H1 (cell line): ENCODE results near the gene BMPR1A. TPM values are rescaled to one million over a fixed set of nuclear protein-coding genes. Genes with fewer than 3 reads are reported as not detected.

Experiments
- CTCF ChIA-PET: fragments of 300-600 bp; sonication (Branson Sonifier 250); formaldehyde crosslinking; loops from one replicate; lab custom pipeline; 2021; ENCODE audit not compliant: partially characterized antibody; lab: Charles Lee
- POLR2A ChIA-PET: fragments of 300-600 bp; sonication (Branson Sonifier 250); formaldehyde crosslinking; loops from one replicate; lab custom pipeline; 2021; ENCODE audit warnings: inconsistent platforms; ENCODE audit not compliant: partially characterized antibody; lab: Charles Lee
- DNase-seq, 2 experiments: peaks; one replicate each; pipeline versions ENCODE4 v3.0.0 to v3.0.0-alpha.2; 2010 to 2022; ENCODE audit warnings: low spot score in 2 of 2, low read depth in 1 of 2, mixed read lengths in 1 of 2
- FAIRE-seq: peaks from 2 replicates; lab custom pipeline; 2011; peaks lifted over from hg19 to GRCh38; lab: Jason Lieb, UNC
- H2AFZ ChIP-seq: 2 replicates; pipeline ENCODE4 v1.8.1; 2012; ENCODE audit warnings: low read length, inconsistent platforms
- H2AK5ac ChIP-seq: 2 replicates; pipeline ENCODE4 v1.6.1; 2013; ENCODE audit warnings: low read depth, low read length
- H2BK120ac ChIP-seq: replicated peaks from 2 replicates; pipeline ENCODE3; 2013; ENCODE audit warnings: low read depth, low read length, inconsistent platforms
- H2BK12ac ChIP-seq: 2 replicates; pipeline ENCODE4 v1.6.1; 2013; ENCODE audit warnings: low read depth, low read length
- H2BK15ac ChIP-seq: 2 replicates; pipeline ENCODE4 v1.6.1; 2013; ENCODE audit warnings: low read length
- H2BK20ac ChIP-seq: 2 replicates; pipeline ENCODE4 v1.6.1; 2013; ENCODE audit warnings: low read length
- H2BK5ac ChIP-seq: 2 replicates; pipeline ENCODE4 v1.6.1; 2013; ENCODE audit warnings: low read depth, low read length
- H3K14ac ChIP-seq: 2 replicates; pipeline ENCODE4 v1.6.1; 2013; ENCODE audit warnings: inconsistent platforms; ENCODE audit not compliant: insufficient read length
- H3K18ac ChIP-seq: 2 replicates; pipeline ENCODE4 v1.6.1; 2013; ENCODE audit warnings: low read length; ENCODE audit errors: extremely low read depth
- H3K23ac ChIP-seq: 2 replicates; pipeline ENCODE4 v1.6.1; 2013; ENCODE audit warnings: inconsistent platforms; ENCODE audit not compliant: insufficient read length
- H3K23me2 ChIP-seq: 2 replicates; pipeline ENCODE4 v1.6.1; 2013; ENCODE audit warnings: low read depth, low read length
- H3K27ac ChIP-seq: 2 replicates; pipeline ENCODE4 v1.6.1; 2011; ENCODE audit warnings: low read depth, low read length, inconsistent platforms
- H3K27me3 ChIP-seq, 4 experiments: replicated peaks in 1 of 4; 1 replicate in 1 of 4; 2 replicates in 3 of 4; pipeline versions ENCODE4 v1.6.1 to v1.8.1; 2011 to 2013; ENCODE audit warnings: low read length in 3 of 4, mild to moderate bottlenecking in 3 of 4, inconsistent platforms in 2 of 4, mixed read lengths in 2 of 4, moderate library complexity in 1 of 4; ENCODE audit not compliant: control insufficient read depth in 3 of 4, insufficient read depth in 3 of 4; ENCODE audit errors: extremely low read depth in 1 of 4
- H3K36me3 ChIP-seq, 4 experiments: 2 replicates each; pipeline versions ENCODE4 v1.6.1 to v1.8.1; 2011 to 2013; ENCODE audit warnings: mild to moderate bottlenecking in 4 of 4, low read length in 3 of 4, moderate library complexity in 2 of 4, control low read depth in 1 of 4, inconsistent platforms in 1 of 4; ENCODE audit not compliant: insufficient read depth in 4 of 4, control insufficient read depth in 2 of 4
- H3K4ac ChIP-seq: replicated peaks from 2 replicates; pipeline ENCODE3; 2013; ENCODE audit warnings: low read length, low read depth, mixed read lengths, inconsistent platforms; ENCODE audit not compliant: insufficient read length
- H3K4me1 ChIP-seq, 4 experiments: replicated peaks in 1 of 4; 1 replicate in 1 of 4; 2 replicates in 3 of 4; pipeline versions ENCODE4 v1.6.1 to v1.8.1; 2011 to 2013; ENCODE audit warnings: low read length in 3 of 4, inconsistent platforms in 2 of 4, mixed read lengths in 1 of 4; ENCODE audit not compliant: insufficient read depth in 4 of 4, control insufficient read depth in 3 of 4
- H3K4me2 ChIP-seq, 2 experiments: 2 replicates each; pipeline versions ENCODE4 v1.6.1 to v1.8.1; 2011 to 2013; ENCODE audit warnings: low read depth in 2 of 2, low read length in 2 of 2, control low read depth in 1 of 2, inconsistent platforms in 1 of 2, mild to moderate bottlenecking in 1 of 2; ENCODE audit not compliant: insufficient read depth in 1 of 2
- H3K4me3 ChIP-seq, 4 experiments: fragments of 200-600, 300-600 bp in 1 of 4; sonication (generic), shearing (Covaris generic), sonication (Bioruptor Twin) in 1 of 4; 2 replicates each; pipeline versions ENCODE4 v1.5.1 to v1.8.1; 2011 to 2016; ENCODE audit warnings: low read length in 4 of 4, low read depth in 3 of 4, control low read depth in 2 of 4, inconsistent platforms in 2 of 4, mild to moderate bottlenecking in 2 of 4, mixed read lengths in 1 of 4, moderate library complexity in 1 of 4; ENCODE audit not compliant: insufficient read depth in 2 of 4; ENCODE audit errors: extremely low read depth in 1 of 4
- H3K56ac ChIP-seq: replicated peaks from 2 replicates; pipeline ENCODE3; 2013; ENCODE audit warnings: low read depth, mild to moderate bottlenecking, mixed read lengths, low read length, inconsistent platforms; ENCODE audit not compliant: insufficient read length
- H3K79me1 ChIP-seq: 2 replicates; pipeline ENCODE4 v1.6.1; 2013; ENCODE audit warnings: low read depth, low read length, control low read depth
- H3K79me2 ChIP-seq, 2 experiments: 2 replicates each; pipeline versions ENCODE4 v1.6.1 to v1.8.1; 2012 to 2013; ENCODE audit warnings: low read length in 2 of 2, mild to moderate bottlenecking in 2 of 2, inconsistent platforms in 1 of 2; ENCODE audit not compliant: insufficient read depth in 2 of 2, control insufficient read depth in 1 of 2
- H3K9ac ChIP-seq, 4 experiments: replicated peaks in 1 of 4; 1 replicate in 1 of 4; 2 replicates in 3 of 4; pipeline versions ENCODE4 v1.6.1 to v1.8.1; 2011 to 2013; ENCODE audit warnings: low read depth in 3 of 4, low read length in 3 of 4, control low read depth in 2 of 4, mild to moderate bottlenecking in 2 of 4, moderate library complexity in 2 of 4, inconsistent platforms in 1 of 4; ENCODE audit errors: extremely low read depth in 1 of 4
- H3K9me3 ChIP-seq, 2 experiments: 2 replicates each; pipeline versions ENCODE4 v1.6.1 to v1.8.1; 2012 to 2013; ENCODE audit warnings: mild to moderate bottlenecking in 2 of 2, moderate library complexity in 2 of 2, control low read depth in 1 of 2, inconsistent platforms in 1 of 2, low read depth in 1 of 2, low read length in 1 of 2, mixed read lengths in 1 of 2; ENCODE audit not compliant: insufficient read depth in 2 of 2
- H4K20me1 ChIP-seq, 2 experiments: replicated peaks in 1 of 2; 2 replicates each; pipeline versions ENCODE3 to v1.8.1; 2011 to 2013; ENCODE audit warnings: inconsistent platforms in 2 of 2, low read length in 2 of 2, mild to moderate bottlenecking in 1 of 2; ENCODE audit not compliant: insufficient read depth in 2 of 2, control insufficient read depth in 1 of 2
- H4K5ac ChIP-seq: 2 replicates; pipeline ENCODE4 v1.6.1; 2013; ENCODE audit warnings: low read length, low read depth, mixed read lengths, inconsistent platforms; ENCODE audit not compliant: insufficient read length
- H4K8ac ChIP-seq: 2 replicates; pipeline ENCODE4 v1.8.0; 2013; ENCODE audit warnings: mild to moderate bottlenecking, moderate library complexity, low read length, inconsistent platforms; ENCODE audit not compliant: insufficient read depth; ENCODE audit errors: extremely low read depth
- H4K91ac ChIP-seq: replicated peaks from 2 replicates; pipeline ENCODE3; 2013; ENCODE audit warnings: low read length, mixed read lengths, inconsistent platforms; ENCODE audit not compliant: insufficient read length
- BCL11A ChIP-seq, 2 experiments: IDR thresholded peaks; one replicate each; pipeline ENCODE4 v1.6.1; 2011; ENCODE audit warnings: low read depth in 2 of 2, low read length in 2 of 2, mild to moderate bottlenecking in 2 of 2
- BRCA1 ChIP-seq: IDR thresholded peaks from 2 replicates; pipeline ENCODE4 v1.6.1; 2012; ENCODE audit warnings: low read depth, low read length, improper control_type of control experiment
- CEBPB ChIP-seq: IDR thresholded peaks from 2 replicates; pipeline ENCODE4 v1.6.1; 2012; ENCODE audit warnings: low read depth, low read length
- CTBP2 ChIP-seq: IDR thresholded peaks from 2 replicates; pipeline ENCODE4 v1.7.0; 2011; ENCODE audit warnings: borderline replicate concordance, mild to moderate bottlenecking, moderate library complexity, mixed read lengths, low read length; ENCODE audit not compliant: insufficient read depth, insufficient read length
- HDAC6 ChIP-seq: IDR thresholded peaks from one replicate; pipeline ENCODE4 v1.7.1; 2012; ENCODE audit warnings: low read depth, mild to moderate bottlenecking, inconsistent platforms, low read length, moderate library complexity
- JUN ChIP-seq: IDR thresholded peaks from 2 replicates; pipeline ENCODE4 v1.6.1; 2011; ENCODE audit warnings: low read depth, mild to moderate bottlenecking, improper control_type of control experiment, low read length
- MAFK ChIP-seq: IDR thresholded peaks from 2 replicates; pipeline ENCODE4 v1.6.1; 2012; ENCODE audit warnings: low read depth, mild to moderate bottlenecking, improper control_type of control experiment, low read length
- POLR2AphosphoS5 ChIP-seq: IDR thresholded peaks from 2 replicates; pipeline ENCODE4 v1.6.1; 2011; ENCODE audit warnings: low read depth, low read length
- POU5F1 ChIP-seq: IDR thresholded peaks from 2 replicates; pipeline ENCODE4 v1.6.1; 2011; ENCODE audit warnings: low read depth, mild to moderate bottlenecking, low read length, moderate library complexity
- RFX5 ChIP-seq: IDR thresholded peaks from 2 replicates; pipeline ENCODE4 v1.6.1; 2011; ENCODE audit warnings: low read depth, low read length, improper control_type of control experiment, borderline replicate concordance
- RXRA ChIP-seq: IDR thresholded peaks from 2 replicates; pipeline ENCODE4 v1.6.1; 2011; ENCODE audit warnings: low read depth, mild to moderate bottlenecking, low read length, moderate library complexity; ENCODE audit not compliant: insufficient read depth
- SP1 ChIP-seq: IDR thresholded peaks from 2 replicates; pipeline ENCODE4 v1.6.1; 2011; ENCODE audit warnings: low read depth, low read length
- SRF ChIP-seq: IDR thresholded peaks from 2 replicates; pipeline ENCODE4 v1.6.1; 2011; ENCODE audit warnings: mild to moderate bottlenecking, low read depth, low read length, moderate library complexity
- WGBS, 2 experiments: shearing (Covaris generic) in 1 of 2; methylation state at CpG; one replicate each; pipeline versions ENCODE4 v1.1.6 to v1.1.7; 2013 to 2015; ENCODE audit warnings: low lambda C conversion rate in 2 of 2, mixed read lengths in 2 of 2, inconsistent platforms in 1 of 2, low coverage in 1 of 2, missing lambda C conversion rate in 1 of 2; ENCODE audit not compliant: insufficient replicate concordance in 2 of 2, insufficient coverage in 1 of 2, insufficient read length in 1 of 2; ENCODE audit errors: extremely low coverage in 1 of 2, missing lambda C conversion rate in 1 of 2; 5-methylcytosine and 5-hydroxymethylcytosine counted together
- polyA plus RNA-seq, 7 experiments: library from polyadenylated mRNA; depleted of rRNA in 3 of 7; stranded (reverse) in 5 of 7; unstranded in 2 of 7; fragments of >200 nt in 5 of 7; fragments of 200-250 nt in 2 of 7; gene quantifications; 1 replicate in 5 of 7; 2 replicates in 1 of 7; 4 replicates in 1 of 7; pipeline versions ENCODE4 v1.2.1 to v1.2.3, GENCODE V29; 2011 to 2013; ENCODE audit warnings: missing spikeins in 2 of 7, mixed read lengths in 2 of 7
- total RNA-seq: library from RNA; stranded (reverse); fragmentation: NEBNext Ultra II Directional; extraction: Animal tissue kit (Norgen Biotek cat#: 25700); gene quantifications from 2 replicates; pipeline ENCODE4 v1.2.1, GENCODE V29; 2021

Gene BMPR1A
- total and polyA plus RNA-seq, 2 of the 8 experiments (the other 6 are each of a cell fraction or from before 2014, with no cell fraction given), result 34.4 to 129 TPM

- no peaks in the 10 kb centered on the region for H3K36me3 ChIP-seq
- H3K27ac ChIP-seq, result no peak overlapping the region
- H3K9me3 ChIP-seq, result no peaks in the 10 kb centered on the region
- H3K18ac ChIP-seq, result no peak overlapping the region
- no peak overlapping the region for H3K14ac ChIP-seq
- H2BK5ac ChIP-seq, result no peak overlapping the region
- H4K91ac ChIP-seq, result no peak overlapping the region
- peaks cover 12% of the 10 kb centered on the region for H3K79me1 ChIP-seq
- CTCF ChIA-PET, result interaction anchor here (1.1 to 1.6 kb wide), 4 partner anchors 8 to 72 kb away, joined by 3 to 8 read pairs (median 4); no protein-coding TSS in a partner anchor
- H2BK120ac ChIP-seq, result no peak overlapping the region
- H3K4ac ChIP-seq, result no peak overlapping the region
- TF ChIP-seq CEBPB (no peak), SRF (no peak), RFX5 (no peak), MAFK (no peak), JUN (no peak), CTBP2 (no peak), POLR2AphosphoS5 (no peak), BRCA1 (no peak), BCL11A (IDR thresholded peaks at IDR 0.05; ENCODE audit: low read depth in 2 of 2, low read length in 2 of 2) (no peak), RXRA (no peak), POU5F1 (no peak), SP1 (no peak), HDAC6 (no peak)
- H3K79me2 ChIP-seq, result peaks cover 46 to 100% of the 10 kb centered on the region in 2 experiments; a peak in 3 of 4 replicates
- DNase-seq, result no peak
- H3K56ac ChIP-seq, result no peak overlapping the region
- no peak overlapping the region for H4K5ac ChIP-seq
- H3K23ac ChIP-seq, result no peak overlapping the region
- no peak overlapping the region for H4K8ac ChIP-seq
- H3K4me3 ChIP-seq, result no peak overlapping the region
- 88% methylated on average over 5 of the region's 5 CpGs; no CpG with 5 or more reads in 1 of the 2 experiments for WGBS, 2 experiments
- POLR2A ChIA-PET, result interaction anchor here (0.9 to 2.1 kb wide), 7 partner anchors 9 to 117 kb away, joined by 3 to 7 read pairs (median 3); no protein-coding TSS in a partner anchor
- no peaks in the 10 kb centered on the region for H3K27me3 ChIP-seq
- H3K4me1 ChIP-seq, result peaks cover 11 to 25% (median 20%) of the 10 kb centered on the region in 4 experiments
- no peak for FAIRE-seq
- no peak overlapping the region for H2BK15ac ChIP-seq
- H2BK12ac ChIP-seq, result no peak overlapping the region; the same call in 1 of the 2 replicates
- H3K23me2 ChIP-seq, result no peaks in the 10 kb centered on the region
- H2AK5ac ChIP-seq, result no peak overlapping the region
- peaks cover 28% of the 10 kb centered on the region in 2 experiments for H4K20me1 ChIP-seq
- no peak overlapping the region for H2AFZ ChIP-seq
- H2BK20ac ChIP-seq, result no peak overlapping the region
- H3K9ac ChIP-seq, result no peak overlapping the region
- H3K4me2 ChIP-seq, result no peak overlapping the region; a peak in 1 of 4 replicates
Measured at GRCh38 chr10:86828145-86828544, 71.7 kb downstream of the BMPR1A start.
